Measurements from ENCODE around the gene PPP1R13L.

PPP1R13L gene

GRCh38 chr19:45405435-45406225 lies 761 bp upstream of the PPP1R13L start:
- peak; percentile 84 for DNase-seq

- peak; percentile 58 for DNase-seq
Measured at GRCh38 chr19:45403781-45404556, 900 bp downstream of the PPP1R13L start.

- DNase-seq, result no peak
Measured at GRCh38 chr19:45403272-45403671, 1.6 kb downstream of the PPP1R13L start.

- DNase-seq, result peak; percentile 32
Measured at GRCh38 chr19:45402298-45403061, 2.4 kb downstream of the PPP1R13L start.

GRCh38 chr19:45401815-45402214 lies 3.1 kb downstream of the PPP1R13L start:
- DNase-seq, result no peak

- no peak for DNase-seq
Measured at GRCh38 chr19:45400192-45400591, 4.7 kb downstream of the PPP1R13L start.

- no peak for DNase-seq
Measured at GRCh38 chr19:45395821-45396617, 8.8 kb downstream of the PPP1R13L start.

- DNase-seq, result no peak
Measured at GRCh38 chr19:45391871-45392665, 12.8 kb downstream of the PPP1R13L start.

- DNase-seq, result no peak
Measured at GRCh38 chr19:45391346-45391745, 13.5 kb downstream of the PPP1R13L start.

GRCh38 chr19:45385392-45386221 lies 19.3 kb downstream of the PPP1R13L start:
- no peak for DNase-seq

GRCh38 chr19:45382426-45382825 lies 22.4 kb downstream of the PPP1R13L start:
- no peak for DNase-seq

GRCh38 chr19:45380107-45380506 lies 24.8 kb downstream of the PPP1R13L start:
- no peak for DNase-seq

- no peak for DNase-seq
Measured at GRCh38 chr19:45376045-45376724, 28.7 kb downstream of the PPP1R13L start.

GRCh38 chr19:45370410-45371204 lies 34.3 kb downstream of the PPP1R13L start, which contains the start of gene ERCC2:
TSS of gene ERCC2 (minus strand) at chr19:45370573. CDS start at chr19:45370540, 33 bp downstream.
- DNase-seq, result peak; percentile 98

- DNase-seq, result no peak
Measured at GRCh38 chr19:45368737-45369340, 36.0 kb downstream of the PPP1R13L start.

- no peak for DNase-seq
Measured at GRCh38 chr19:45368127-45368526, 36.7 kb downstream of the PPP1R13L start.

GRCh38 chr19:45364696-45365095 lies 40.2 kb downstream of the PPP1R13L start:
- no peak for DNase-seq

GRCh38 chr19:45363861-45364459 lies 40.9 kb downstream of the PPP1R13L start:
- no peak for DNase-seq
